Prostate gland (tissue), 2 donors: Measurements from ENCODE around the gene PRKAR2A. TPM values are rescaled to one million over a fixed set of nuclear protein-coding genes. Genes with fewer than 3 reads are reported as not detected.
"Not testable (repeated sequence)": the region's sequence is repeated elsewhere in the genome, so short reads cannot be mapped to it uniquely, and the experiment has no call there.

Source experiments
- DNase-seq: peaks from one replicate; pipeline ENCODE4 v3.0.0-alpha.2; 2019; ENCODE audit warnings: low spot score
- H3K27ac ChIP-seq, 2 donors: fragments of 200-600 bp; sonication (generic); 2 replicates each; pipeline ENCODE4 v1.5.1; 2017 to 2019
- H3K27me3 ChIP-seq: fragments of 200-600 bp; sonication (generic); replicated peaks from 2 replicates; pipeline ENCODE4 v1.5.1; 2019; ENCODE audit not compliant: insufficient read depth
- H3K36me3 ChIP-seq, 2 donors: fragments of 200-600 bp; sonication (generic); 1 replicate in 1 of 2; 2 replicates in 1 of 2; pipeline versions ENCODE4 v1.5.1 to v1.8.1; 2017 to 2019
- H3K4me1 ChIP-seq: fragments of 200-600 bp; sonication (generic); replicated peaks from 2 replicates; pipeline ENCODE4 v1.5.1; 2019
- H3K4me3 ChIP-seq, 2 donors: fragments of 200-600 bp; sonication (generic); 2 replicates each; pipeline ENCODE4 v1.5.1; 2017 to 2019
- H3K9me3 ChIP-seq: fragments of 200-600 bp; sonication (generic); 2 replicates; pipeline ENCODE4 v1.5.1; 2017
- POLR2A ChIP-seq: fragments of 450-650 bp; IDR thresholded peaks from one replicate; pipeline ENCODE4 v1.6.1; 2016; ENCODE audit warnings: antibody characterized with exemption, mild to moderate bottlenecking
- POLR2AphosphoS5 ChIP-seq: sonication (generic); formaldehyde crosslinking; IDR thresholded peaks from one replicate; pipeline ENCODE4 v1.6.1; 2017; ENCODE audit warnings: antibody characterized with exemption
- WGBS: methylation state at CpG from one replicate; pipeline ENCODE4 v1.1.5; 2018; 5-methylcytosine and 5-hydroxymethylcytosine counted together
- intact Hi-C: fragments of 100-400 bp; cut with DNase I; formaldehyde crosslinking; loops from one replicate; pipeline ENCODE4 v1.14.2; 2022
- total RNA-seq, 2 donors: library from RNA; depleted of rRNA; stranded (reverse); fragments of >200 nt; gene quantifications; one replicate each; pipeline ENCODE4 v1.1.0, GENCODE V29; 2016
- TF ChIP-seq, protein P1 (sequence below), 4 experiments: fragments of 200-600 bp in 2 of 4; fragments of 450-650 bp in 2 of 4; sonication (generic) in 2 of 4; IDR thresholded peaks; 1 replicate in 3 of 4; 2 replicates in 1 of 4; pipeline ENCODE4 v1.5.1; 2016 to 2019; ENCODE audit warnings: antibody characterized with exemption in 4 of 4, mild to moderate bottlenecking in 2 of 4, moderate library complexity in 2 of 4

The PRKAR2A gene
- total RNA-seq, 2 donors from 2014 or later = 33.7 to 35.3 TPM

DNA sequence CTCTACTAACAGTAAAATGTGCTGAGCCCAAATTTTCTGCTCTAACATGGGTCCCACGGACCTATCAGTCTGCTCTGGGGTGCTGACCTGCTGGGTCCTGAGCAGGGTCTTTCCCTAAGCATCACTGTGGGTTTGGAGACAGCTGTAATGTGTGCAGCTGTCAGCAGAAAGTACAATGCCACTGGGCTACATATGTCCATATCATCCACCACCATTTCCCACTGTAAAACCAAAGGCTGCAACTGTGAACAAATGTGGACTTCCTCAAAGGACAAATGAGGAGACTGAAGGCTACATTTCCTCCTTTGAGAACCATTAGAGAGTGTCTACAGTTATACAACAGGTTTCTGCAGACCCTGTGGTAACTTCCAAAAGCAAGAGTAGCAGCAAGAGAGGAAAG, 96.8 kb downstream of the PRKAR2A start:
- WGBS = 75% methylated on average over 1 of the region's 1 CpG
- DNase-seq = no peak
- H3K9me3 ChIP-seq = no peaks in the 10 kb centered on the region
- H3K27me3 ChIP-seq = no peaks in the 10 kb centered on the region
- no peak for TF ChIP-seq POLR2AphosphoS5
- TF ChIP-seq POLR2A = no peak
- TF ChIP-seq, protein P1, sequence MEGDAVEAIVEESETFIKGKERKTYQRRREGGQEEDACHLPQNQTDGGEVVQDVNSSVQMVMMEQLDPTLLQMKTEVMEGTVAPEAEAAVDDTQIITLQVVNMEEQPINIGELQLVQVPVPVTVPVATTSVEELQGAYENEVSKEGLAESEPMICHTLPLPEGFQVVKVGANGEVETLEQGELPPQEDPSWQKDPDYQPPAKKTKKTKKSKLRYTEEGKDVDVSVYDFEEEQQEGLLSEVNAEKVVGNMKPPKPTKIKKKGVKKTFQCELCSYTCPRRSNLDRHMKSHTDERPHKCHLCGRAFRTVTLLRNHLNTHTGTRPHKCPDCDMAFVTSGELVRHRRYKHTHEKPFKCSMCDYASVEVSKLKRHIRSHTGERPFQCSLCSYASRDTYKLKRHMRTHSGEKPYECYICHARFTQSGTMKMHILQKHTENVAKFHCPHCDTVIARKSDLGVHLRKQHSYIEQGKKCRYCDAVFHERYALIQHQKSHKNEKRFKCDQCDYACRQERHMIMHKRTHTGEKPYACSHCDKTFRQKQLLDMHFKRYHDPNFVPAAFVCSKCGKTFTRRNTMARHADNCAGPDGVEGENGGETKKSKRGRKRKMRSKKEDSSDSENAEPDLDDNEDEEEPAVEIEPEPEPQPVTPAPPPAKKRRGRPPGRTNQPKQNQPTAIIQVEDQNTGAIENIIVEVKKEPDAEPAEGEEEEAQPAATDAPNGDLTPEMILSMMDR (IDR thresholded peaks at IDR 0.05) = no peak
- no peak overlapping the region for H3K27ac ChIP-seq
- peaks cover 0 to 5% of the 10 kb centered on the region in 2 donors for H3K36me3 ChIP-seq
- peaks cover 11% of the 10 kb centered on the region for H3K4me1 ChIP-seq
- intact Hi-C loops = no loop called here
- H3K4me3 ChIP-seq = no peak overlapping the region

DNA sequence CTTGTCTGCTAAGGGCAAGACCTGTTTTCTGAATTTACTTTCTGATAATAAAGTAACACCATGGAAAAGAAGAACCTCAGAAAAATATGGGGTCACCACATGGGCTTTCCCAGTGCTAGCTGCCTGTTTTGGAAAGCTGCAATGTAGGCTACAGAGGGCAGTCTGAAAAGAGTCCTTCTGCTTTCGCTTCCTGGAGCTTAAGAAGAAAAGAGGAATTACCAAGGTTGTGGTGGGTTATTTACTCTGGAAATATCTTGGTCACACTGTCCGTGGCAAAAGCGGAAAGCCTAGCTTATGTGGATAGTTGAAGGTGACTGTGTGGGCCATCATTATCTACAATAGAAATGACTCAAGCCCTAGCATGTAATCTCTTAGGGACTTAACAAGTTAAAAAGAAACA, 98.9 kb downstream of the PRKAR2A start:
- no peak for TF ChIP-seq POLR2A
- TF ChIP-seq, protein P1 (IDR thresholded peaks at IDR 0.05) = no peak
- no peak for TF ChIP-seq POLR2AphosphoS5
- intact Hi-C loops = loop anchor here (5.0 kb wide), 1 partner anchor 99 kb away; the partner anchor contains the start of gene PRKAR2A
- WGBS = 89% methylated on average over 3 of the region's 3 CpGs
- Histone ChIP-seq H3K4me3 (no peak overlapping the region), H3K4me1 (peaks cover 11% of the 10 kb centered on the region), H3K27me3 (no peaks in the 10 kb centered on the region), H3K36me3 (peaks cover 0 to 5% of the 10 kb centered on the region in 2 donors), H3K27ac (peak overlapping the region; percentile 72 to 76), H3K9me3 (no peaks in the 10 kb centered on the region)
- DNase-seq = no peak

DNA sequence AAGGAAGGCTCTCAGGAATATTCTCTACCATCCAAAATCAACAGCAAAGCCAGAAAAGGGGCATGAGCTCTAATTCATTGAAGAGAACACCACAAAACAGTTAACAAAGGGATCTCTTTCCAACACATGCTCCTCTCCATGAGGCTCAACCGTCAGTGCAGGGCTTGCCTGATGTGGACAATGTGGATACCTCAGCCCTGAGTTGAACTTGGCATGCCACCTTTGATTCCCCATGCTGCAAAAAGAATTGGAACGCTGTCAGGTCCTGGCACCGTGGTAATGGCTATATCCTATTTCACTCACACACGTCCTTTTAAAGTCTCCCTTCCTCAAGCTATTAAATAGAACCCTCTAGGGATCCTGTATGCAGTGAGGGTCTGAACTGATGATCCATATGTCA, 100.0 kb downstream of the PRKAR2A start:
- Histone ChIP-seq H3K27ac (peak overlapping the region; percentile 72 to 76), H3K4me1 (peaks cover 11% of the 10 kb centered on the region), H3K27me3 (no peaks in the 10 kb centered on the region), H3K9me3 (no peaks in the 10 kb centered on the region), H3K4me3 (no peak overlapping the region), H3K36me3 (peaks cover 0 to 5% of the 10 kb centered on the region in 2 donors)
- WGBS = 8% methylated on average over 4 of the region's 4 CpGs
- TF ChIP-seq POLR2AphosphoS5 (peak; percentile 71), POLR2A (no peak)
- TF ChIP-seq, protein P1 (IDR thresholded peaks at IDR 0.05) = no peak
- peak; percentile 83 for DNase-seq
- intact Hi-C loops = loop anchor here (5.0 kb wide), 1 partner anchor 100 kb away; the partner anchor contains the start of gene PRKAR2A

DNA sequence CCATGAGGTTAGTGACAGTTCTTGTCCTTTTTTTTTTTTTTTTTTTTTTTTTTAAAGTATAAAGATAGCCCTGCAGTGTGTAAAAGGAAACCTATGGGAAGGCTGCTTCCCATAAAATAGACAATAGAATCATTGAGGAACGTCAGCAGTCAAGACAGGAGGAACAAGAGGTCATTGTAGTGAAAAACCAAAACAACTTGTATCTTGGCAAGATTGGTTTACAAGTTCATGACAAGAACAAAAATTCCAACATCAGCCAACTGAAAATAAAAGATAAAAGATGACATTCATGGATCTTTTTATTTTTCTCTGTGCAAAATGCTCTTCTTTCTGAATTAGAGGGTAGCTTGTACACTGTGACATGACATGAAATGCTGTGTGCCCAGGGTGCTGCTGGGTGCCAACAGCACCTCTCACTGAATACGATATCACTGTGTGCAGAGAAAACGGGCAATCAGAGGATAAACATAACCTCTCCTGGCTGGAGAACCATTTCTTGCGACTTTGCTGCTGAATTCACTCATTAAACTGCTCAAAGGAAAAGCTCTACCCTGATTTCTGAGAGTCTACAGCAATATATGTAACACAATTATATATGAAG, 100.6 kb downstream of the PRKAR2A start:
- Histone ChIP-seq H3K9me3 (no peaks in the 10 kb centered on the region), H3K36me3 (peaks cover 0 to 5% of the 10 kb centered on the region in 2 donors), H3K4me3 (no peak overlapping the region), H3K27ac (peak overlapping the region; percentile 72 to 76), H3K27me3 (no peaks in the 10 kb centered on the region), H3K4me1 (peaks cover 11% of the 10 kb centered on the region)
- no peak for TF ChIP-seq POLR2A
- TF ChIP-seq POLR2AphosphoS5 = peak; percentile 77
- TF ChIP-seq, protein P1 (IDR thresholded peaks at IDR 0.05) = no peak
- no peak for DNase-seq
- intact Hi-C loops = loop anchor here (5.0 kb wide), 1 partner anchor 100 kb away; the partner anchor contains the start of gene PRKAR2A
- 4% methylated on average over 4 of the region's 4 CpGs for WGBS

DNA sequence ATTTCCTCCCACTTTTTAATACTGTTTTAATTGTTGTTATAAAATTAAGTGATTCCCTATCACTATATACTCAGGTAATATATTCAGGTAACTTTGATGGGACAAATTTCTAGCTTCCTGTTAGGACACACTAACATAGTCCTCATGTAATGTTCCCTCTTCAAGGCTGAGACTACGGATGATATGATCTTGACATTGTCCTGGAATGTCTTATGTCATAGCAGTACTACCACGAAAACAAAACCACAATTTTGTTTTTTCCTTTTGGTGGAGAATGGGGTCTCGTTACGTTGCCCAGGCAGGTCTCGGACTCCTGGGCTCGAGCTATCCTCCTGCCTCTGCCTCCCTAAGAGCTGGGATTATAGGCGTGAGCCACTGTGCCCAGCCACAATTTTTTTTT, 103.9 kb downstream of the PRKAR2A start:
- peaks cover 33% of the 10 kb centered on the region for H3K4me1 ChIP-seq
- intact Hi-C loops = no loop called here
- H3K4me3 ChIP-seq = no peak overlapping the region
- H3K27ac ChIP-seq = no peak overlapping the region
- WGBS = 88% methylated on average over 7 of the region's 7 CpGs
- no peaks in the 10 kb centered on the region for H3K27me3 ChIP-seq
- no peaks in the 10 kb centered on the region for H3K36me3 ChIP-seq
- DNase-seq = no peak
- no peak for TF ChIP-seq POLR2AphosphoS5
- TF ChIP-seq, protein P1 (IDR thresholded peaks at IDR 0.05) = no peak
- TF ChIP-seq POLR2A = no peak
- H3K9me3 ChIP-seq = no peaks in the 10 kb centered on the region

DNA sequence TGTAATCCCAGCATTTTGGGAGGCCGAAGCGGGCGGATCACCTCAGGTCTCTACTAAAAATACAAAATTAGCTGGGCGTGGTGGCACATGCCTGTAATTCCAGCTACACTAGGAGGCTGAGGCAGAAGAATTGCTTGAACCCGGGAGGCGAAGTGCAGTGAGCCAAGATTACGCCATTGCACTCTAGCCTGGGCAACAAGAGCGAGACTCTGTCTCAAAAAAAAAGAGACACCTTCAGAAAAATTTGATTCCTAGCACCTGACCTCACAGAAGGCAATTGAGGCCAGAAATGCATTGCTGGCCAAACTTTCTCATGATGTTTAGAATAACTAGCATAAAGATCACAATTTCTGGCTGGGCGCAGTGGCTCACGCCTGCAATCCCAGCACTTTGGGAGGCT, 106.4 kb downstream of the PRKAR2A start:
- 97% methylated on average over 10 of the region's 10 CpGs for WGBS
- DNase-seq, H3K4me3 ChIP-seq, H3K9me3 ChIP-seq, H3K36me3 ChIP-seq, H3K27me3 ChIP-seq: not testable (repeated sequence)
- Histone ChIP-seq H3K27ac (peak overlapping the region; percentile 73 to 75), H3K4me1 (peaks cover 26% of the 10 kb centered on the region)
- intact Hi-C loops = loop anchor here (2.0 kb wide), 1 partner anchor 54 kb away; no protein-coding TSS in a partner anchor
